Right kidney (tissue), 1 donor: ENCODE results near the gene ENTPD5.
"Not testable (repeated sequence)": the region's sequence is repeated elsewhere in the genome, so short reads cannot be mapped to it uniquely, and the experiment has no call there.

Experiments used
- DNase-seq: peaks from one replicate; pipeline ENCODE4 v3.0.0-alpha.2; 2016

ENTPD5 gene

DNA sequence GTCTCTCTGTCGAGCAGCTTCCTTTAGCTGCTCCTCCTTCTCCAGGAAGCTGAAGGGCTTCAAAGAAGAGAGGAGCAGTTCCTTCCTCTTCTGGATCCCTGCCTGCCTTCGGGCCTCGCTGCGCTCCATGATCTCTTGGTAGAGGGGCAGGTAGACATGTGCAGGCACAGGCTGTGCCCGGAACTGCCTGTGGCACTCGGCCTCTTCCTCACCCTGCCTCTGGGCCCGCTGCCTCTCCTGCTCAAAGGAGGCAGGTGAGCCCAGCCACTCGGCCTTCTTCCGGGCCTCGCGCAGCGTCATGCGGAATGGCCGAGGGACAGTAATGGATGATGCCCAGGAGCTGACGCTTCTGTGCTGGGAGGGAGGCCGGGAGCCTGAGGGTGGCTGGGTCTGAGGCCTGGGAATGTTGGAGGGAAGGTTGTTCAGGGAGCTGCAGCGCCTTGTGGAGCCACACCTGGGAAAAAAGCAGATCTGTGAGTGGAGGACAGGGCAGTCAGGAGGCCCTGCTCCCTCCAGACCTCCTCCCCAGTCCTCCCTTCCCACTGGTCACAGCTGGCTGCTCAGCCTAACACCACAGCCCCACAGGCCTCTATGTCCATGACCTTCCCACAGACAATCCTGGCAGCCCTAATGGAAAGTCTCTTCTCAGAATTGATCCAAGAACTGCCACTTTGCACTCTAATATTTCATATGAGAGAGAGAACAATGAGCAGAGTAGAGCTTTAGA is 74.5 kb downstream of the ENTPD5 start:
- no peak for DNase-seq

- no peak for DNase-seq
Observed at GRCh38 chr14:73943083-73943482, 76.0 kb downstream of the ENTPD5 start.

GRCh38 chr14:73942180-73942579 is 76.9 kb downstream of the ENTPD5 start:
- DNase-seq, result no peak

- DNase-seq, result no peak
Observed at GRCh38 chr14:73937012-73937411, 82.1 kb downstream of the ENTPD5 start.

DNA sequence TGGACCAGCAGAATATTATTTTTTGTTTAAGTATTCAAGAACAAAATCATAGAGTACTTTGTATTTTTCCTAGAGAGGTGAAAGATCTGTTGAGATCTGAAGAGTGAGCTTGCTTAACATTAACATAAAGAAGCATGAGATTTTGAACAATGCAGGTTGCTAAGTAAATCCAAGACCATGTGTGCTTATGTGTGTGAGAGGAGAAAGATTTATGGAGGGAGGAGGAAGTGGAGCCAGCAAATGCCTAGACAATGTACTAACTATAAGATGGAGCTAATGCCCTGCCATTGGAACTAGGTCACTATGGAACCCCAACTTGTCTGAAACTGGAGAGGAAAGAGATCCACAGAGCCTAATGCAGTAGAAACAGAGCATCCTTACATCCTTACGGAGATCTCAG is 82.5 kb downstream of the ENTPD5 start:
- DNase-seq, result no peak

DNA sequence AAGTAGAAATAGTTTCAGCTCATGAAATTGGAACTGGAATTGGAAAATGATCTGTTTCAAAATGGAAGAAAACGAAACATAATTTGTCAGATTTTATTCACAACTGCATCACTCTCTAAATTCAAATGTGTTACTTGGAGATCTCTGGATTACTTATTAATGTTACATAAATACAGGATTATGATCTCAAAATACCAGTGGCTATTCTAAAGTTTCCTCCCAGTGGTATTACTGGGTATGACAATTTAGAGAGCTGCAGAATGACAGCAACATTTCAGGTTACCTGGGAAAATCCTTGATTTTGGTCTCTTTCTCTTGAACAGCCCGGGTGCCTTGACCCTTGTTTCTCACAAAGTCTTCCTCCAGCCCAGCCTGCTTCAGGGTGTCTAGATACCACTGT is 83.4 kb downstream of the ENTPD5 start:
- DNase-seq, result no peak

GRCh38 chr14:73924337-73924736 is 94.8 kb downstream of the ENTPD5 start:
- no peak for DNase-seq

DNA sequence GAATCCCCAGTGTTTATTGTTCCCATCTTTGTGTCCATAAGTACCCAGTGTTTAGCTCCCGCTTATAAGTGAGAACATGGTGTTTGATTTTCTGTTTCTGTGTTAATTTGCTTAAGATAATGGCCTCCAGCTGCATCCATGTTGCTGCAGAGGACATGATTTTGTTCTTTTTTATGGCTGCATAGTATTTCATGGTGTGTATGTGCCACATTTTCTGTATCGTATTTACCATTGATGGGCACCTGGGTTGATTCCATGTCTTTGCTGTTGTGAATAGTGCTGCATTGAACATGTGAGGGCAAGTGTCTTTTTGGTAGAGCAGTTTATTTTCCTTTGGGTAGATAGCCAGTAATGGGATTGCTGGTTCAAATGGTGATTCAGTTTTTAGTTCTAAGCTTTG is 99.6 kb downstream of the ENTPD5 start:
- not testable (repeated sequence) for DNase-seq

- no peak for DNase-seq
Observed at GRCh38 chr14:73916324-73916723, 102.8 kb downstream of the ENTPD5 start.

- DNase-seq, result no peak
Observed at GRCh38 chr14:73913256-73913655, 105.8 kb downstream of the ENTPD5 start.

GRCh38 chr14:73909681-73910080 is 109.4 kb downstream of the ENTPD5 start:
- DNase-seq, result no peak
